Measurements from ENCODE around the gene CENPF. TPM values are rescaled to one million over a fixed set of nuclear protein-coding genes. Genes with fewer than 3 reads are reported as not detected.
A peak's percentile ranks its signal among the peaks of the same experiment; 100 is the strongest.
"Not testable (repeated sequence)": the region's sequence is repeated elsewhere in the genome, so short reads cannot be mapped to it uniquely, and the experiment has no call there.

CENPF gene, protein sequence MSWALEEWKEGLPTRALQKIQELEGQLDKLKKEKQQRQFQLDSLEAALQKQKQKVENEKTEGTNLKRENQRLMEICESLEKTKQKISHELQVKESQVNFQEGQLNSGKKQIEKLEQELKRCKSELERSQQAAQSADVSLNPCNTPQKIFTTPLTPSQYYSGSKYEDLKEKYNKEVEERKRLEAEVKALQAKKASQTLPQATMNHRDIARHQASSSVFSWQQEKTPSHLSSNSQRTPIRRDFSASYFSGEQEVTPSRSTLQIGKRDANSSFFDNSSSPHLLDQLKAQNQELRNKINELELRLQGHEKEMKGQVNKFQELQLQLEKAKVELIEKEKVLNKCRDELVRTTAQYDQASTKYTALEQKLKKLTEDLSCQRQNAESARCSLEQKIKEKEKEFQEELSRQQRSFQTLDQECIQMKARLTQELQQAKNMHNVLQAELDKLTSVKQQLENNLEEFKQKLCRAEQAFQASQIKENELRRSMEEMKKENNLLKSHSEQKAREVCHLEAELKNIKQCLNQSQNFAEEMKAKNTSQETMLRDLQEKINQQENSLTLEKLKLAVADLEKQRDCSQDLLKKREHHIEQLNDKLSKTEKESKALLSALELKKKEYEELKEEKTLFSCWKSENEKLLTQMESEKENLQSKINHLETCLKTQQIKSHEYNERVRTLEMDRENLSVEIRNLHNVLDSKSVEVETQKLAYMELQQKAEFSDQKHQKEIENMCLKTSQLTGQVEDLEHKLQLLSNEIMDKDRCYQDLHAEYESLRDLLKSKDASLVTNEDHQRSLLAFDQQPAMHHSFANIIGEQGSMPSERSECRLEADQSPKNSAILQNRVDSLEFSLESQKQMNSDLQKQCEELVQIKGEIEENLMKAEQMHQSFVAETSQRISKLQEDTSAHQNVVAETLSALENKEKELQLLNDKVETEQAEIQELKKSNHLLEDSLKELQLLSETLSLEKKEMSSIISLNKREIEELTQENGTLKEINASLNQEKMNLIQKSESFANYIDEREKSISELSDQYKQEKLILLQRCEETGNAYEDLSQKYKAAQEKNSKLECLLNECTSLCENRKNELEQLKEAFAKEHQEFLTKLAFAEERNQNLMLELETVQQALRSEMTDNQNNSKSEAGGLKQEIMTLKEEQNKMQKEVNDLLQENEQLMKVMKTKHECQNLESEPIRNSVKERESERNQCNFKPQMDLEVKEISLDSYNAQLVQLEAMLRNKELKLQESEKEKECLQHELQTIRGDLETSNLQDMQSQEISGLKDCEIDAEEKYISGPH (N-terminal part only)
- total RNA-seq (2014; rRNA removed; shearing (Covaris generic)), result 25.6 and 33.1 TPM in 2 replicates

GRCh38 chr1:214602764-214603657 is at the start of gene CENPF:
CENPF (plus strand) TSS chr1:214603195; CDS start chr1:214613755, 10,560 bp downstream.
- peak; percentile 98 for DNase-seq (ENCODE audit: low spot score)

GRCh38 chr1:214557952-214558735 is 44.9 kb upstream of the CENPF start:
- no peak for DNase-seq (ENCODE audit: low spot score)

- no peak for DNase-seq (ENCODE audit: low spot score)
These were observed 39.1 kb upstream of the CENPF start for GRCh38 chr1:214563881-214564280.

GRCh38 chr1:214565310-214565709 is 37.7 kb upstream of the CENPF start:
- DNase-seq (ENCODE audit: low spot score), result no peak

DNA sequence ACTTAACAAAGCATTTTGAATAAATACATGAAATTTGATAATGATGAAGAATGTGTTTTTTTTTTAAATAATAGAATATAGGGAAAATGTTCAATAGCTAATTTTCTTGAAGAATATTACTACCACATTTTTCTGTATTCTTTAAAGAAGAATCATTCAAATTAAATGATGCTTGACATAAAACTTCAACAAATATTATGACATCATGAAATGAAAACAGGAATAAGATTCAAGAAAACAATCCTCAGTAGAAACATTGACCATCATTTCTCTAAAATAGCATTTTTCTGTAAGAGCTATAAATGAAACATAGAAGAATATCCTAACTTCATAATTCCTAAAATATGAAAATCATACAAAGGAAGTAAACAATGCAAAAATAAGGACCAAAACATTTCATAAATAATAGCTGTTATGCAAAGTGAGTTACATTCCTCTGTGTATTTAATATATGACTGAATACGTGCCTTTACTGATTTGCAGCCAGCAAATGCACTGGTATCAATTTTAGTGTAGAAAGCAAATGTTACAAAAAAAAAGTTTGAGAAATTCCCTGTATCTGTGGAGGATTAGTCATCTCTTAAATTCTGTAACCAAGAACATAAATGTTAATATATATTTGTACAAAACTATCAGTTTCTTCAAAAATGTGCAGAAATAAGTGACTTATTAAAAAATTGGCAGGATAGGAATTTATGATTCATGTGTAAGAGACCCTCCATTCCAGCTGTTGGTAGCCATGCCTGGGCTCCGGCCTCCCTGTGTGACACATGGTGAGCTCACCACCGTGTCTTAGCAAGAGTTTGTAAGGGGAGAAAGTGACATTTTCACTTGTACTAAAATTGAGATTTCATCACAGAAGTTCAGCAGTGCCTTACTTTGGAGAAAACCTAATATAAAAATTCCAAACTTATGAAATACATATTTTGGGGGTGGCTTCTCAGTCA is 36.6 kb upstream of the CENPF start:
- DNase-seq (ENCODE audit: low spot score), result no peak

DNA sequence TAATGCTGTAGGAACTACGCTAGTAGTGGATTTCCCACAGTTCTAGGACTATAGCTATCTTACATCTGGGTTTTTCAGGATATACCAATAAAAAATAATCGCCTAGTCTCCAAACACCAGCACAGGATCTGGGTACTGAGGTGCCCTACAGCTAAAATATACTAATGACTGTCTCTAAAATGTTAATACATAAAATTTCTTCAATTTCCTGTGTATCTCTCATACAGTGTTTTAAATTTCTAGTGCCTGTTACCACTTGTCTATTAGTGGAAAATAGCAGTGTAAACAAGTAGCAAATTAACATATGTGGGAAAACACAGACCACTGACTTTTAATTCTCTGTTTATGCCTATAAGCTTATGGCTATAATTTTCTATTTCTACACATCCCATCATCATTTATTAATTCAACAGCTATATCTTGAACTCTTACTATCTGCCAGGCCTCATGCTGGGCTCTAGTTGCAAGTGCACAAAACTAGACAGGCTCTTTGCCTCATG is 35.5 kb upstream of the CENPF start:
- DNase-seq (ENCODE audit: low spot score), result no peak

- no peak for DNase-seq (ENCODE audit: low spot score)
These were observed 34.7 kb upstream of the CENPF start for GRCh38 chr1:214568328-214568727.

GRCh38 chr1:214569357-214570004 is 33.5 kb upstream of the CENPF start:
- DNase-seq (ENCODE audit: low spot score), result no peak

- no peak for DNase-seq (ENCODE audit: low spot score)
These were observed 32.6 kb upstream of the CENPF start for GRCh38 chr1:214570442-214570841.

- no peak for DNase-seq (ENCODE audit: low spot score)
These were observed 31.7 kb upstream of the CENPF start for GRCh38 chr1:214571281-214571680.

GRCh38 chr1:214573386-214574318 is 29.3 kb upstream of the CENPF start:
- DNase-seq (ENCODE audit: low spot score), result no peak

DNA sequence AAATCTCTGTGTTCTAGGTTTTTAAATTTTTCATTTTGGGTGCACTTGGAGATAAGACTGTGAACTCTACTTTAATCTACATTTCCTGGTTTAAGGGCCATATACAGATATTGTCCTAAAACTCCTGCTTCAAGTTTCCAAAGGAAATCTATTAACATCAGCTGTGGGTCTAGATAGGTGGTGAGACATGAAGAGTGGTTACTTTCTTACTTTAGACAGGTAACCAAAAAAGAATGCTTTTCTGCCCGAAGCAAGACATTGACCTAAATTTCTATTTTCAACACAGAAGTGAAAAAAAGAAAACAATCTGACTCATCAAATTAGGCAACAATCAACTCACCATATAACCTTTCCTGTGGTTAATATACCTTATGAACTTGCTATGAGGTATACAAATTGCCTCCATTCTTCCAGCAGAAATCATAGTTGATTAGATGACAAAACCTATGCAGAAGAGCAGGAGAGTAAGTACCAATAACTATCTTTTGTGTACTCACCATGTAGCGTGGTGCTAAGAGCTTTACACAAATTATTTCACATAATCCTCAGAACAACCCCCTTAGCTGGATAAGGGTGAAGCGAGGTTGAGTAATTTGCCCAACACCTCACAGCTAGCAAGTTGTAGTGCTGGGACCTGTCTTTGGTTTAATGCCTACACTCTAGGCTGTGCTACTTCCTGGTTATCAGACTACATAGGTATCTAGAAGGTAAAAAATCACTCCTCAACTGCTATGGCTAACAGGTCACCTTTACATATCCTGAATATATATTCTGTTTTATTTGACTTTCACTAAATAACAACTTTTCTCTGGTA is 28.2 kb upstream of the CENPF start:
- DNase-seq (ENCODE audit: low spot score), result no peak

DNA sequence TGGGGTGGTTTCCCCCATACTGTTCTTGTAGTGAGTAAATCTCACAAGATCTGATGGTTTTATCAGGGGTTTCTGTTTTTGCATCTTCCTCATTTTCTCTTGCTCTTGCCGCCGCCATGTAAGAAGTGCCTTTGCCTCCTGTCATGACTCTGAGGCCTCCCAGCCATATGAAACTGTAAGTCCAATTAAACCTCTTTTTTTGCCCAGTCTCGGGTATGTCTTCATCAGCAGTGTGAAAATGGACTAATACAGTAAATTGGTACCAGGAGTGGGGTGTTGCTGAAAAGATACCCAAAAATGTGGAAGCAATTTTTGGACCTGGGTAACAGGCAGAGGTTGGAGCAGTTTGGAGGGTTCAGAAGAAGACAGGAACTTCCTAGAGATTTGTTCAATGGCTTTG is 26.9 kb upstream of the CENPF start:
- DNase-seq (ENCODE audit: low spot score), result not testable (repeated sequence)

GRCh38 chr1:214579183-214579582 is 23.8 kb upstream of the CENPF start:
- DNase-seq (ENCODE audit: low spot score), result no peak

DNA sequence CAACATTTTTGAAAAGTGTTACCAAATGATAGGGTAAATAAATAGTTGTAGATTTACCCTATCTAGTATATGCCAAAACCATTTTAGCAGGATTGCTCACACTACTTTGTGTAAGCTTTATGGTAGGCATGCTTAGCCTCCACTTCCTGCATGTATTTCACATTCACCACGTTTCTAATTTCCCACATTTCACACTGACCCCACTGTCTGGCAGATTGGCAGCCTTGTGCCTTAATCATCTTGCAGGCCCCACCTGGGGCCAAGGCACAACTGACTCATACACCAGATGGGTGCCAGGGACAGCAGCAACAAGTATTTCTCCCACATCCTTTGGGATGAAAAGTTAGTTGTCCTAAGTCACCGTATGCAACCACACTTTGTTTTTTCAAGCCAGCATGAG is 21.2 kb upstream of the CENPF start:
- DNase-seq (ENCODE audit: low spot score), result no peak
